SK-N-SH treated with all-trans-retinoic acid at 6 μM for 48 hours (cell line): ENCODE results near the gene HSD11B1L.

Experiments used
- ATAC-seq: fragments of 200-7000 bp; cut with Tn5 transposase; 3 replicates; pipeline ENCODE4 v1.9.1; 2020; ENCODE audit warnings: mild to moderate bottlenecking, moderate library complexity
- ARNTL ChIP-seq: fragments of 450-650 bp; formaldehyde crosslinking; IDR thresholded peaks from 2 replicates; pipeline ENCODE4 v1.5.0; 2020; ENCODE audit warnings: low read depth, mild to moderate bottlenecking, moderate library complexity, borderline replicate concordance
- BACH2 ChIP-seq: fragments of 250-450 bp; sonication (Bioruptor Pico); IDR thresholded peaks from 2 replicates; pipeline ENCODE4 v1.9.0; 2021; ENCODE audit warnings: mild to moderate bottlenecking, borderline replicate concordance
- CSDC2 ChIP-seq: fragments of 250-450 bp; sonication (Bioruptor Pico); IDR thresholded peaks from 2 replicates; pipeline ENCODE4 v1.5.0; 2020; ENCODE audit warnings: mild to moderate bottlenecking, moderate library complexity
- ESRRG ChIP-seq: fragments of 250-450 bp; sonication (Bioruptor Pico); IDR thresholded peaks from 2 replicates; pipeline ENCODE4 v1.6.1; 2021; ENCODE audit warnings: mild to moderate bottlenecking
- GLIS3 ChIP-seq: fragments of 250-450 bp; sonication (Bioruptor Pico); IDR thresholded peaks from 2 replicates; pipeline ENCODE4 v1.5.0; 2020; ENCODE audit warnings: mild to moderate bottlenecking, moderate library complexity
- OSR1 ChIP-seq: fragments of 250-450 bp; sonication (Bioruptor Pico); IDR thresholded peaks from 2 replicates; pipeline ENCODE4 v1.8.0; 2022; ENCODE audit warnings: moderate library complexity, mild to moderate bottlenecking, inconsistent platforms
- PATZ1 ChIP-seq: fragments of 250-450 bp; sonication (Bioruptor Pico); IDR thresholded peaks from 2 replicates; pipeline ENCODE4 v1.8.0; 2020; ENCODE audit warnings: mild to moderate bottlenecking, moderate library complexity, borderline replicate concordance
- PPARA ChIP-seq: fragments of 250-450 bp; sonication (Bioruptor Pico); IDR thresholded peaks from 2 replicates; pipeline ENCODE4 v1.5.0; 2020; ENCODE audit warnings: mild to moderate bottlenecking, borderline replicate concordance
- RARB ChIP-seq: fragments of 250-450 bp; sonication (Bioruptor Pico); IDR thresholded peaks from 2 replicates; pipeline ENCODE4 v1.8.0; 2021; ENCODE audit warnings: mild to moderate bottlenecking, moderate library complexity
- SNAI2 ChIP-seq: fragments of 250-450 bp; sonication (Bioruptor Pico); IDR thresholded peaks from 2 replicates; pipeline ENCODE4 v1.5.0; 2020; ENCODE audit warnings: mild to moderate bottlenecking, moderate library complexity
- ZC3H10 ChIP-seq: fragments of 250-450 bp; sonication (Bioruptor Pico); IDR thresholded peaks from 2 replicates; pipeline ENCODE4 v1.5.1; 2021; ENCODE audit warnings: mild to moderate bottlenecking, moderate library complexity
- ZFP3 ChIP-seq: fragments of 250-450 bp; sonication (Bioruptor Pico); IDR thresholded peaks from 2 replicates; pipeline ENCODE4 v1.5.0; 2020; ENCODE audit warnings: mild to moderate bottlenecking, moderate library complexity
- ZFP30 ChIP-seq: fragments of 450-650 bp; formaldehyde crosslinking; IDR thresholded peaks from 2 replicates; pipeline ENCODE4 v1.5.0; 2022; ENCODE audit warnings: mild to moderate bottlenecking, moderate library complexity
- ZNF565 ChIP-seq: fragments of 450-650 bp; formaldehyde crosslinking; conservative IDR thresholded peaks from 2 replicates; pipeline ENCODE4 v1.5.0; 2020; ENCODE audit warnings: low read depth, mild to moderate bottlenecking, moderate library complexity
- ZNF70 ChIP-seq: fragments of 450-650 bp; formaldehyde crosslinking; IDR thresholded peaks from 2 replicates; pipeline ENCODE4 v1.5.0; 2020; ENCODE audit warnings: mild to moderate bottlenecking, moderate library complexity
- ZNF8 ChIP-seq: fragments of 450-650 bp; formaldehyde crosslinking; IDR thresholded peaks from 2 replicates; pipeline ENCODE4 v1.5.0; 2020; ENCODE audit warnings: mild to moderate bottlenecking, moderate library complexity
- TF ChIP-seq, protein P1 (sequence below): fragments of 250-450 bp; sonication (Bioruptor Pico); IDR thresholded peaks from 2 replicates; pipeline ENCODE4 v1.5.0; 2020; ENCODE audit warnings: mild to moderate bottlenecking, moderate library complexity
- TF ChIP-seq, protein P2 (sequence below): fragments of 250-450 bp; sonication (Bioruptor Pico); IDR thresholded peaks from 2 replicates; pipeline ENCODE4 v1.8.0; 2021; ENCODE audit warnings: low read depth, mild to moderate bottlenecking, moderate library complexity, borderline replicate concordance
- TF ChIP-seq, protein P3 (sequence below): fragments of 250-450 bp; sonication (Bioruptor Pico); IDR thresholded peaks from 2 replicates; pipeline ENCODE4 v1.5.1; 2021; ENCODE audit warnings: mild to moderate bottlenecking, moderate library complexity
- TF ChIP-seq, protein P4 (sequence below): fragments of 250-450 bp; sonication (Bioruptor Pico); IDR thresholded peaks from 2 replicates; pipeline ENCODE4 v1.5.1; 2020; ENCODE audit warnings: low read depth, mild to moderate bottlenecking, moderate library complexity

The HSD11B1L gene

DNA sequence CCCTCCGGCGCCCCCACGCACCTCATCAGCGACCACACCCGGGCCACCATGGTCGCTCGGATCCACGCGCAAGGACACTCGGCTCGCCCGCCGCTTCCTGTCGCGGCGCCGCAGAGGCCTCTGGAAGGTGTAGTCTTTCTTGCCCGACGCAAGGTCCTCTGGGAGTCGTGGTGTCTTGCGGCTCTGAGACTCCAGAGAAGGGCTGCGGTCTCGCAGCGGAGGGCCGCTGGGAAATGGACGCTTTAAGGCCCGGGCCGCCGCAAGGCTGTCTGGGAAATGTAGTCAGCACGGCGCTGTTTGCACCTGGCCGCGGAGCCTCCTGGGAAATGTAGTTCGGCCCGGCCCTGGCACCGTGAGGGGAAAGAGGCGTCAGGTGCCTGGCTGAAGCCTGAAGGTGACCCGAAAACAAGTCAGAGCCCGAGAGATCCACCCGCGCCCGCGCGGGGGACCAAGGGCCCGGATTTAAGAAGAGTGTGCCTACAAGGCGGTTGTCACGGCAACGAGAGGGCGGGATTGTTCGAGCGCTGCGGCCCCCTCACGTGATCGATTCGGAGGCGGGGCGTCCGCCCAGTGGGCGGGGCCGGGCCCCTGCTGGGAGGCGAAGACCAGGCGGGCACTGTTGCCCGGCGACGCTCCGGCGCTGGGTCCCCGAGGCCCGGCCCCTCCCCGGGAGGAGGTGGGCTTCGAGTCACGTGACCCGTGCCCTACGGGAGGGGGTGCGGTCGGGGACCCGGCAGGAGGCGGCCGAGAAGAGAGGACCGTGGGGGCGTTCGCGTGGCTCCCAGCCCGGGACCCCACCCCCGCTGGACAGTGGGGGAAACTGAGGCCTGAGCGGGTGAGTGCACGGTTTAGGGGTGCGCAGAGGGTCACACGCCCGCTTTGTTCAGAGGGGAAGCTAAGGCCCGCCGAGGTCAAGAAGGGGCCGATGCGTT is at the start of gene HSD11B1L, which contains the start of gene MICOS13:
TSS of gene HSD11B1L (plus strand) at position 591 of the 932 bp plus-strand sequence. CDS start 3,806 bp downstream, outside the sequence.
TSS of gene MICOS13 (minus strand) at position 80 of the 932 bp plus-strand sequence. CDS start at position 50, 30 bp downstream.
- peak; percentile 97 for ATAC-seq
- TF ChIP-seq GLIS3 (CRISPR knock-in tag) = no peak
- TF ChIP-seq, protein P1, sequence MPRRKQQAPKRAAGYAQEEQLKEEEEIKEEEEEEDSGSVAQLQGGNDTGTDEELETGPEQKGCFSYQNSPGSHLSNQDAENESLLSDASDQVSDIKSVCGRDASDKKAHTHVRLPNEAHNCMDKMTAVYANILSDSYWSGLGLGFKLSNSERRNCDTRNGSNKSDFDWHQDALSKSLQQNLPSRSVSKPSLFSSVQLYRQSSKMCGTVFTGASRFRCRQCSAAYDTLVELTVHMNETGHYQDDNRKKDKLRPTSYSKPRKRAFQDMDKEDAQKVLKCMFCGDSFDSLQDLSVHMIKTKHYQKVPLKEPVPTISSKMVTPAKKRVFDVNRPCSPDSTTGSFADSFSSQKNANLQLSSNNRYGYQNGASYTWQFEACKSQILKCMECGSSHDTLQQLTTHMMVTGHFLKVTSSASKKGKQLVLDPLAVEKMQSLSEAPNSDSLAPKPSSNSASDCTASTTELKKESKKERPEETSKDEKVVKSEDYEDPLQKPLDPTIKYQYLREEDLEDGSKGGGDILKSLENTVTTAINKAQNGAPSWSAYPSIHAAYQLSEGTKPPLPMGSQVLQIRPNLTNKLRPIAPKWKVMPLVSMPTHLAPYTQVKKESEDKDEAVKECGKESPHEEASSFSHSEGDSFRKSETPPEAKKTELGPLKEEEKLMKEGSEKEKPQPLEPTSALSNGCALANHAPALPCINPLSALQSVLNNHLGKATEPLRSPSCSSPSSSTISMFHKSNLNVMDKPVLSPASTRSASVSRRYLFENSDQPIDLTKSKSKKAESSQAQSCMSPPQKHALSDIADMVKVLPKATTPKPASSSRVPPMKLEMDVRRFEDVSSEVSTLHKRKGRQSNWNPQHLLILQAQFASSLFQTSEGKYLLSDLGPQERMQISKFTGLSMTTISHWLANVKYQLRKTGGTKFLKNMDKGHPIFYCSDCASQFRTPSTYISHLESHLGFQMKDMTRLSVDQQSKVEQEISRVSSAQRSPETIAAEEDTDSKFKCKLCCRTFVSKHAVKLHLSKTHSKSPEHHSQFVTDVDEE = no peak
- no peak; the same call in 1 of the 2 replicates for TF ChIP-seq CSDC2
- no peak for TF ChIP-seq ESRRG (CRISPR knock-in tag)
- no peak for TF ChIP-seq ZNF8 (CRISPR knock-in tag)
- no peak for TF ChIP-seq RARB (CRISPR knock-in tag)
- TF ChIP-seq, protein P2, sequence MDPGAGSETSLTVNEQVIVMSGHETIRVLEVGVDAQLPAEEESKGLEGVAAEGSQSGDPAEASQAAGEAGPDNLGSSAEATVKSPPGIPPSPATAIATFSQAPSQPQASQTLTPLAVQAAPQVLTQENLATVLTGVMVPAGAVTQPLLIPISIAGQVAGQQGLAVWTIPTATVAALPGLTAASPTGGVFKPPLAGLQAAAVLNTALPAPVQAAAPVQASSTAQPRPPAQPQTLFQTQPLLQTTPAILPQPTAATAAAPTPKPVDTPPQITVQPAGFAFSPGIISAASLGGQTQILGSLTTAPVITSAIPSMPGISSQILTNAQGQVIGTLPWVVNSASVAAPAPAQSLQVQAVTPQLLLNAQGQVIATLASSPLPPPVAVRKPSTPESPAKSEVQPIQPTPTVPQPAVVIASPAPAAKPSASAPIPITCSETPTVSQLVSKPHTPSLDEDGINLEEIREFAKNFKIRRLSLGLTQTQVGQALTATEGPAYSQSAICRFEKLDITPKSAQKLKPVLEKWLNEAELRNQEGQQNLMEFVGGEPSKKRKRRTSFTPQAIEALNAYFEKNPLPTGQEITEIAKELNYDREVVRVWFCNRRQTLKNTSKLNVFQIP (CRISPR knock-in tag) = no peak
- no peak for TF ChIP-seq ZFP30 (CRISPR knock-in tag)
- no peak for TF ChIP-seq PATZ1 (CRISPR knock-in tag)
- TF ChIP-seq SNAI2 = no peak

DNA sequence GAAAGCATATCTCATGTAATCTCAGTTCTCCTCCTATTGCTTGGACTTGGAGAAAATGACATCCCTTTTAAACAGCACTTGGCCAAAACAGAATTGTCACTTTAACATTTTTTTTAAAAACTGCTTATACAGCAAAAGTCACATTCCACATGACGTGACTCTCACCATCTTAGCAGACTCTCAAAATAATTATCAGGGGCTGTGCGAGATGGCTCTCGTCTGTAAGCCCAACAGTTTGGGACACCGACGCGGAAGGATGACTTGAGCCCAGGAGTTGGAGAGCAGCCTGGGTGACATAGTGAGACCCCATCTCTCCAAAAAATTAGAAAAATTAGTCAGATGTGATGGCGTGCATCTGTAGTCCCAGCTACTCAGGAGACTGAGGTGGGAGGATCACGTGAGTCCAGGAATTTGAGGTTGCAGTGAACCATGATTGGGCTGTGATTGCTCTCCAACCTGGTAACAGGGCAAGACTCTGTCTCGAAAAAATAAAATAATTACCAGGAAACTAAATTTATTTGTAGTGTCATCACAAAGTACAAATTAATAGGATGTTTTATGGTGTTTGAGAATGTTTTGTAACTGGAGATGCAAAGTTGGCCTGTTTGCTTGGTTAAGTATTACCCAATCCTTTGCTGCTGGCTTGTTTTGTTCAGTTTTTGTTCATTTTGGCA is 49.1 kb upstream of the HSD11B1L start:
- ATAC-seq = no peak
- no peak for TF ChIP-seq ZFP30 (CRISPR knock-in tag)
- TF ChIP-seq PATZ1 (CRISPR knock-in tag) = no peak
- TF ChIP-seq, protein P3, sequence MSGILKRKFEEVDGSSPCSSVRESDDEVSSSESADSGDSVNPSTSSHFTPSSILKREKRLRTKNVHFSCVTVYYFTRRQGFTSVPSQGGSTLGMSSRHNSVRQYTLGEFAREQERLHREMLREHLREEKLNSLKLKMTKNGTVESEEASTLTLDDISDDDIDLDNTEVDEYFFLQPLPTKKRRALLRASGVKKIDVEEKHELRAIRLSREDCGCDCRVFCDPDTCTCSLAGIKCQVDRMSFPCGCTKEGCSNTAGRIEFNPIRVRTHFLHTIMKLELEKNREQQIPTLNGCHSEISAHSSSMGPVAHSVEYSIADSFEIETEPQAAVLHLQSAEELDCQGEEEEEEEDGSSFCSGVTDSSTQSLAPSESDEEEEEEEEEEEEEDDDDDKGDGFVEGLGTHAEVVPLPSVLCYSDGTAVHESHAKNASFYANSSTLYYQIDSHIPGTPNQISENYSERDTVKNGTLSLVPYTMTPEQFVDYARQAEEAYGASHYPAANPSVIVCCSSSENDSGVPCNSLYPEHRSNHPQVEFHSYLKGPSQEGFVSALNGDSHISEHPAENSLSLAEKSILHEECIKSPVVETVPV (CRISPR knock-in tag) = no peak
- TF ChIP-seq OSR1 (CRISPR knock-in tag) = no peak
- TF ChIP-seq GLIS3 (CRISPR knock-in tag) = no peak
- no peak for TF ChIP-seq ZFP3
- TF ChIP-seq ESRRG (CRISPR knock-in tag) = no peak
- no peak for TF ChIP-seq BACH2 (CRISPR knock-in tag)
- no peak for TF ChIP-seq ARNTL (CRISPR knock-in tag)
- TF ChIP-seq, protein P4, sequence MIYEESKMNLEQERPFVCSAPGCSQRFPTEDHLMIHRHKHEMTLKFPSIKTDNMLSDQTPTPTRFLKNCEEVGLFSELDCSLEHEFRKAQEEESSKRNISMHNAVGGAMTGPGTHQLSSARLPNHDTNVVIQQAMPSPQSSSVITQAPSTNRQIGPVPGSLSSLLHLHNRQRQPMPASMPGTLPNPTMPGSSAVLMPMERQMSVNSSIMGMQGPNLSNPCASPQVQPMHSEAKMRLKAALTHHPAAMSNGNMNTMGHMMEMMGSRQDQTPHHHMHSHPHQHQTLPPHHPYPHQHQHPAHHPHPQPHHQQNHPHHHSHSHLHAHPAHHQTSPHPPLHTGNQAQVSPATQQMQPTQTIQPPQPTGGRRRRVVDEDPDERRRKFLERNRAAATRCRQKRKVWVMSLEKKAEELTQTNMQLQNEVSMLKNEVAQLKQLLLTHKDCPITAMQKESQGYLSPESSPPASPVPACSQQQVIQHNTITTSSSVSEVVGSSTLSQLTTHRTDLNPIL = no peak
- TF ChIP-seq CSDC2 = no peak
- TF ChIP-seq RARB (CRISPR knock-in tag) = no peak
- no peak for TF ChIP-seq PPARA (CRISPR knock-in tag)
- no peak for TF ChIP-seq ZNF565 (CRISPR knock-in tag)
- no peak for TF ChIP-seq ZNF70 (CRISPR knock-in tag)
- no peak for TF ChIP-seq ZC3H10
